H9 (cell line): ENCODE results near the gene SLC6A19. TPM values are rescaled to one million over a fixed set of nuclear protein-coding genes. Genes with fewer than 3 reads are reported as not detected.

Experiments used
- DNase-seq: peaks from one replicate; pipeline ENCODE4 v3.0.0-alpha.2; 2017
- H2AFZ ChIP-seq: one replicate; pipeline ENCODE4 v1.6.1; 2013; ENCODE audit warnings: mild to moderate bottlenecking, low read length, control low read depth, moderate library complexity
- H2AK5ac ChIP-seq: 2 replicates; pipeline ENCODE4 v1.6.1; 2013; ENCODE audit warnings: low read length, control low read depth, mixed read lengths; ENCODE audit not compliant: insufficient read length
- H2BK120ac ChIP-seq: one replicate; pipeline ENCODE4 v1.6.1; 2013; ENCODE audit warnings: low read depth, mild to moderate bottlenecking, low read length, control low read depth, inconsistent platforms; ENCODE audit not compliant: poor library complexity, severe bottlenecking
- H2BK12ac ChIP-seq: 2 replicates; pipeline ENCODE4 v1.6.1; 2013; ENCODE audit warnings: low read length, control low read depth, mixed read lengths, low read depth; ENCODE audit not compliant: insufficient read length
- H2BK15ac ChIP-seq: 2 replicates; pipeline ENCODE4 v1.6.1; 2013; ENCODE audit warnings: low read depth, low read length, control low read depth
- H2BK20ac ChIP-seq: one replicate; pipeline ENCODE4 v1.6.1; 2013; ENCODE audit warnings: low read depth, mild to moderate bottlenecking, low read length, control low read depth, inconsistent platforms; ENCODE audit not compliant: poor library complexity, severe bottlenecking
- H2BK5ac ChIP-seq: 2 replicates; pipeline ENCODE4 v1.6.1; 2013; ENCODE audit warnings: low read length, control low read depth, mixed read lengths; ENCODE audit not compliant: insufficient read length
- H3K14ac ChIP-seq: 2 replicates; pipeline ENCODE4 v1.6.1; 2013; ENCODE audit warnings: low read length, control low read depth; ENCODE audit not compliant: insufficient read depth
- H3K18ac ChIP-seq: 2 replicates; pipeline ENCODE4 v1.6.1; 2013; ENCODE audit warnings: low read depth, mild to moderate bottlenecking, mixed read lengths, low read length, control low read depth; ENCODE audit not compliant: insufficient read length
- H3K23ac ChIP-seq: 2 replicates; pipeline ENCODE4 v1.6.1; 2013; ENCODE audit warnings: low read length, control low read depth, mixed read lengths, low read depth; ENCODE audit not compliant: insufficient read length
- H3K23me2 ChIP-seq: 2 replicates; pipeline ENCODE4 v1.6.1; 2013; ENCODE audit warnings: low read depth, mild to moderate bottlenecking, mixed read lengths, low read length, control low read depth; ENCODE audit not compliant: insufficient read length, poor library complexity, severe bottlenecking
- H3K27ac ChIP-seq: 2 replicates; pipeline ENCODE4 v1.5.1; 2013; ENCODE audit warnings: low read length, control low read depth, mixed read lengths, low read depth; ENCODE audit not compliant: insufficient read length
- H3K27me3 ChIP-seq: 2 replicates; pipeline ENCODE4 v1.6.1; 2013; ENCODE audit warnings: low read length, control low read depth, inconsistent platforms; ENCODE audit not compliant: insufficient read depth
- H3K4ac ChIP-seq: 2 replicates; pipeline ENCODE4 v1.6.1; 2013; ENCODE audit warnings: low read depth, mild to moderate bottlenecking, control low read depth, inconsistent platforms, low read length, moderate library complexity
- H3K4me1 ChIP-seq: 2 replicates; pipeline ENCODE4 v1.6.1; 2013; ENCODE audit warnings: low read length, control low read depth, inconsistent platforms; ENCODE audit not compliant: insufficient read depth
- H3K4me2 ChIP-seq: 2 replicates; pipeline ENCODE4 v1.6.1; 2013; ENCODE audit warnings: low read length, control low read depth, mixed read lengths; ENCODE audit not compliant: insufficient read length, insufficient read depth
- H3K56ac ChIP-seq: 2 replicates; pipeline ENCODE4 v1.6.1; 2013; ENCODE audit warnings: low read depth, mild to moderate bottlenecking, mixed read lengths, low read length, control low read depth; ENCODE audit not compliant: insufficient read length
- H3K79me1 ChIP-seq: 2 replicates; pipeline ENCODE4 v1.6.1; 2013; ENCODE audit warnings: low read depth, mild to moderate bottlenecking, moderate library complexity, low read length, control low read depth, inconsistent platforms; ENCODE audit not compliant: insufficient read depth, poor library complexity, severe bottlenecking
- H3K79me2 ChIP-seq: 2 replicates; pipeline ENCODE4 v1.6.1; 2013; ENCODE audit warnings: low read length, control low read depth, inconsistent platforms; ENCODE audit not compliant: insufficient read depth
- H3K9ac ChIP-seq: 2 replicates; pipeline ENCODE4 v1.6.1; 2013; ENCODE audit warnings: low read length, control low read depth, mixed read lengths; ENCODE audit not compliant: insufficient read length; ENCODE audit errors: extremely low read depth
- H3K9me3 ChIP-seq: one replicate; pipeline ENCODE4 v1.6.1; 2013; ENCODE audit warnings: low read depth, low read length, inconsistent platforms; ENCODE audit not compliant: control insufficient read depth
- H3T11ph ChIP-seq: one replicate; pipeline ENCODE4 v1.6.1; 2013; ENCODE audit warnings: mild to moderate bottlenecking, low read length, control low read depth, inconsistent platforms
- H4K20me1 ChIP-seq: one replicate; pipeline ENCODE4 v1.6.1; 2013; ENCODE audit not compliant: control insufficient read depth, insufficient read length, insufficient read depth
- H4K5ac ChIP-seq: 2 replicates; pipeline ENCODE4 v1.6.1; 2013; ENCODE audit warnings: low read depth, mild to moderate bottlenecking, mixed read lengths, low read length, control low read depth; ENCODE audit not compliant: insufficient read length
- H4K8ac ChIP-seq: replicated peaks from 2 replicates; pipeline ENCODE4 v1.6.1; 2013; ENCODE audit warnings: low read length, control low read depth, mixed read lengths, low read depth; ENCODE audit not compliant: insufficient read length
- H4K91ac ChIP-seq: 2 replicates; pipeline ENCODE4 v1.6.1; 2013; ENCODE audit warnings: low read depth, mild to moderate bottlenecking, moderate library complexity, mixed read lengths, low read length, control low read depth; ENCODE audit not compliant: insufficient read length
- H3K27ac Mint-ChIP-seq, 3 experiments: 2 replicates in 2 of 3; 3 replicates in 1 of 3; pipeline ENCODE4 v1.8.0; 2020 to 2021; ENCODE audit warnings: mixed read lengths in 3 of 3, mild to moderate bottlenecking in 1 of 3, moderate library complexity in 1 of 3
- H3K27me3 Mint-ChIP-seq: 2 replicates; pipeline ENCODE4 v1.8.0; 2021; ENCODE audit warnings: low read depth, mild to moderate bottlenecking, moderate library complexity, mixed read lengths
- H3K36me3 Mint-ChIP-seq, 3 experiments: 2 replicates in 2 of 3; 3 replicates in 1 of 3; pipeline ENCODE4 v1.8.0; 2020 to 2021; ENCODE audit warnings: low read depth in 3 of 3, mixed read lengths in 3 of 3; ENCODE audit not compliant: insufficient read depth in 1 of 3
- H3K4me1 Mint-ChIP-seq, 2 experiments: 2 replicates each; pipeline ENCODE4 v1.8.0; 2020; ENCODE audit warnings: mixed read lengths in 2 of 2
- H3K4me3 Mint-ChIP-seq, 2 experiments: 2 replicates in 1 of 2; 3 replicates in 1 of 2; pipeline ENCODE4 v1.8.0; 2020 to 2021; ENCODE audit warnings: mild to moderate bottlenecking in 2 of 2, mixed read lengths in 2 of 2, moderate library complexity in 1 of 2
- H3K9me3 Mint-ChIP-seq, 2 experiments: 2 replicates in 1 of 2; 3 replicates in 1 of 2; pipeline ENCODE4 v1.8.0; 2020; ENCODE audit warnings: mild to moderate bottlenecking in 2 of 2, mixed read lengths in 2 of 2, moderate library complexity in 1 of 2
- CTCF ChIP-seq: fragments of 200-600 bp; sonication (generic); conservative IDR thresholded peaks from 3 replicates; pipeline ENCODE4 v1.8.0; 2021; ENCODE audit warnings: antibody characterized with exemption, mild to moderate bottlenecking
- WGBS: extraction: QIAGEN DNeasy Blood & Tissue Kit; methylation state at CpG from one replicate; pipeline ENCODE4 v1.1.7; 2013; ENCODE audit warnings: missing lambda C conversion rate, low lambda C conversion rate, mixed read lengths; ENCODE audit not compliant: insufficient read length; ENCODE audit errors: extremely low coverage; 5-methylcytosine and 5-hydroxymethylcytosine counted together
- total RNA-seq: library from RNA; stranded (reverse); gene quantifications from 2 replicates; pipeline ENCODE4 v1.2.1, GENCODE V29; 2021

Gene SLC6A19
- total RNA-seq, 1 experiment from 2014 or later: not detected

- Histone ChIP-seq H3K79me1 (no peaks in the 10 kb centered on the region), H2BK20ac (no peak overlapping the region), H4K8ac (no peak overlapping the region), H3K14ac (no peak overlapping the region), H3K27ac (no peak overlapping the region), H4K20me1 (no peaks in the 10 kb centered on the region), H2AFZ (no peak overlapping the region), H3K79me2 (no peaks in the 10 kb centered on the region), H3K9ac (no peak overlapping the region), H2BK12ac (no peak overlapping the region), H3K4ac (no peak overlapping the region), H3T11ph (no peak overlapping the region), H2BK15ac (no peak overlapping the region), H3K18ac (no peak overlapping the region), H3K9me3 (no peaks in the 10 kb centered on the region), H3K23me2 (no peaks in the 10 kb centered on the region), H3K27me3 (no peaks in the 10 kb centered on the region), H2BK5ac (no peak overlapping the region), H4K5ac (no peak overlapping the region), H3K4me2 (no peak overlapping the region), H3K56ac (no peak overlapping the region), H2BK120ac (no peak overlapping the region), H3K23ac (no peak overlapping the region), H3K4me1 (no peaks in the 10 kb centered on the region), H4K91ac (no peak overlapping the region), H2AK5ac (no peak overlapping the region)
- no peak for DNase-seq
- no peak for TF ChIP-seq CTCF
- Mint-ChIP-seq H3K4me1 (peaks cover 3 to 8% of the 10 kb centered on the region in 2 experiments; a peak in 2 of 4 replicates), H3K4me3 (no peak overlapping the region), H3K27ac (no peak overlapping the region), H3K27me3 (peaks cover 20% of the 10 kb centered on the region), H3K36me3 (no peaks in the 10 kb centered on the region), H3K9me3 (no peaks in the 10 kb centered on the region)
- no CpG with 5 or more reads among the region's 12 CpGs for WGBS
These were observed 11.1 kb upstream of the SLC6A19 start for GRCh38 chr5:1190278-1190677.
